ENCODE data around the gene C16orf89. TPM values are rescaled to one million over a fixed set of nuclear protein-coding genes. Genes with fewer than 3 reads are reported as not detected.

The C16orf89 gene
- total RNA-seq, 1 donor from 2014 or later = 1.0 TPM

GRCh38 chr16:5031601-5032000 lies 34.2 kb downstream of the C16orf89 start:
- Mint-ChIP-seq H3K27ac (no peak overlapping the region), H3K36me3 (no peaks in the 10 kb centered on the region), H3K4me3 (peak overlapping the region; percentile 73), H3K9me3 (no peaks in the 10 kb centered on the region), H3K4me1 (peaks cover 21% of the 10 kb centered on the region), H3K27me3 (ENCODE audit: insufficient read depth, low read depth) (peaks cover 8% of the 10 kb centered on the region)
- Histone ChIP-seq H3K4me1 (peaks cover 6% of the 10 kb centered on the region), H3K4me2 (no peak overlapping the region), H2AFZ (replicated peaks) (no peak overlapping the region), H3K27me3 (peaks cover 7% of the 10 kb centered on the region), H3K27ac (no peak overlapping the region), H3F3A (ENCODE audit: low read depth) (peaks cover 9% of the 10 kb centered on the region), H3K9ac (no peak overlapping the region), H3K36me3 (no peaks in the 10 kb centered on the region), H3K9me3 (ENCODE audit: low read depth) (no peaks in the 10 kb centered on the region), H3K79me2 (ENCODE audit: low read depth) (no peaks in the 10 kb centered on the region), H4K20me1 (ENCODE audit: low read depth) (no peaks in the 10 kb centered on the region), H3K4me3 (no peak overlapping the region)
- TF ChIP-seq CTCF (IDR thresholded peaks at IDR 0.05) = no peak
- TF ChIP-seq EZH2 (IDR thresholded peaks at IDR 0.05) = no peak
- no peak for TF ChIP-seq EZH2phosphoT487 (IDR thresholded peaks at IDR 0.05)
- DNase-seq (ENCODE audit: low spot score) = no peak

- no peak overlapping the region for H3K9ac ChIP-seq
- no peak overlapping the region for H2AFZ ChIP-seq (replicated peaks)
- H3K79me2 ChIP-seq (ENCODE audit: low read depth) = no peaks in the 10 kb centered on the region
- H3K36me3 Mint-ChIP-seq = no peaks in the 10 kb centered on the region
- peaks cover 10% of the 10 kb centered on the region for H3K27me3 Mint-ChIP-seq (ENCODE audit: insufficient read depth, low read depth)
- no peak overlapping the region for H3K4me3 Mint-ChIP-seq
- H3K9me3 ChIP-seq (ENCODE audit: low read depth) = no peaks in the 10 kb centered on the region
- H4K20me1 ChIP-seq (ENCODE audit: low read depth) = no peaks in the 10 kb centered on the region
- TF ChIP-seq EZH2phosphoT487 (IDR thresholded peaks at IDR 0.05) (no peak), EZH2 (IDR thresholded peaks at IDR 0.05) (no peak), CTCF (IDR thresholded peaks at IDR 0.05) (no peak)
- H3K4me3 ChIP-seq = no peak overlapping the region
- DNase-seq (ENCODE audit: low spot score) = no peak
- no peaks in the 10 kb centered on the region for H3F3A ChIP-seq (ENCODE audit: low read depth)
- H3K27ac Mint-ChIP-seq = no peak overlapping the region
- H3K36me3 ChIP-seq = no peaks in the 10 kb centered on the region
- no peak overlapping the region for H3K27ac ChIP-seq
- no peak overlapping the region for H3K4me2 ChIP-seq
- peaks cover 16% of the 10 kb centered on the region for H3K4me1 Mint-ChIP-seq
- no peaks in the 10 kb centered on the region for H3K9me3 Mint-ChIP-seq
- H3K27me3 ChIP-seq = peaks cover 7% of the 10 kb centered on the region
- H3K4me1 ChIP-seq = peaks cover 6% of the 10 kb centered on the region
Observed at GRCh38 chr16:5030251-5030870, 35.4 kb downstream of the C16orf89 start.

- Mint-ChIP-seq H3K36me3 (no peaks in the 10 kb centered on the region), H3K4me1 (peaks cover 6% of the 10 kb centered on the region), H3K4me3 (no peak overlapping the region), H3K9me3 (no peaks in the 10 kb centered on the region), H3K27me3 (ENCODE audit: insufficient read depth, low read depth) (peaks cover 10% of the 10 kb centered on the region), H3K27ac (no peak overlapping the region)
- peaks cover under 1% of the 10 kb centered on the region for H3K4me1 ChIP-seq
- H3K36me3 ChIP-seq = no peaks in the 10 kb centered on the region
- no peaks in the 10 kb centered on the region for H4K20me1 ChIP-seq (ENCODE audit: low read depth)
- no peak overlapping the region for H2AFZ ChIP-seq (replicated peaks)
- no peak overlapping the region for H3K4me3 ChIP-seq
- TF ChIP-seq EZH2phosphoT487 (IDR thresholded peaks at IDR 0.05) (no peak), EZH2 (IDR thresholded peaks at IDR 0.05) (no peak), CTCF (IDR thresholded peaks at IDR 0.05) (no peak)
- H3K27ac ChIP-seq = no peak overlapping the region
- H3K4me2 ChIP-seq = no peak overlapping the region
- H3K27me3 ChIP-seq = peaks cover 7% of the 10 kb centered on the region
- DNase-seq (ENCODE audit: low spot score) = no peak
- no peak overlapping the region for H3K9ac ChIP-seq
- H3K9me3 ChIP-seq (ENCODE audit: low read depth) = no peaks in the 10 kb centered on the region
- H3F3A ChIP-seq (ENCODE audit: low read depth) = peaks cover 9% of the 10 kb centered on the region
- H3K79me2 ChIP-seq (ENCODE audit: low read depth) = no peaks in the 10 kb centered on the region
Observed at GRCh38 chr16:5028950-5029475, 36.7 kb downstream of the C16orf89 start.

Measured in neural progenitor cell (in vitro differentiated cells).